GM21576 (cell line): ENCODE measurements around the gene PHACTR1.

Experiments used
- ATAC-seq: cut with Tn5 transposase; IDR thresholded peaks from one replicate; pipeline ENCODE4 v1.9.1; 2021; ENCODE audit warnings: mild to moderate bottlenecking, moderate library complexity; ENCODE audit not compliant: unreplicated experiment

The PHACTR1 gene

DNA sequence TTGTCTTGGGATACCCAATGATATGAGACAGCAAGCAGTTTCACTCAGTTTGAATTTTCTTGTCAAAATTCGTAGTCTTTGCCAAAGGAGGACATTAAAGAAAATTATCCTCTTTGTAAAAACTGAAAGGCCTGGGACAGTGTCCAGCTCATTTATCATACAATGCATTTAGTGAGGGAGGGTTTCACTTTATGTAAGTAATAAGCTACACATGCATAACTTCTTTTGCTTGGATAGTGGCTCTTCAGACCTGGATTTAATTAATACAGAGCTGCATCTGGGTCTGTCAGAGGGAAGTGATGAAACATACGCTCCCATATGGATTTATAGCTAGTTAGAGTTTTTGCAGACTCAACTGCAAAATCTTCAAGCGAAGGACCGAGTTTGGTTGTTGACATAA lies 175.6 kb downstream of the PHACTR1 start:
- ATAC-seq = no peak

DNA sequence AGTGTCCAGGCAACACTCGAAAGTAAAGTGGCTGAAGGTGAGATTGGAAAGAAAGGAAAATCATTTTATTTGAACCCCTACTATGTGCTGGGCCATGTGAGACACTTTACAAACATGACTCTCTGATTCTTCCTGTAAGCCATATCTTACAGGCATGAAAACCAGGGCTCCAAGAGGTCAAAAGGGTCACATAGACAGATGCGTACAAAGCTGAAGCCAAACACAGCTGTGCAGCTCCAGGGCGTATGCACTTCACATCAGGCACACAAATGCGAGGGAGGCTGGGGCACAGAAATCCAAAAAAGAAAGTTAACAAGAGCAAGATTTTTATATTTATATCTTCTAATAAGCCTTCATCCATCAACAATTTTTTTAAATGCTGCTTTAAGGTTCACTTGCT lies 176.5 kb downstream of the PHACTR1 start:
- no peak for ATAC-seq

DNA sequence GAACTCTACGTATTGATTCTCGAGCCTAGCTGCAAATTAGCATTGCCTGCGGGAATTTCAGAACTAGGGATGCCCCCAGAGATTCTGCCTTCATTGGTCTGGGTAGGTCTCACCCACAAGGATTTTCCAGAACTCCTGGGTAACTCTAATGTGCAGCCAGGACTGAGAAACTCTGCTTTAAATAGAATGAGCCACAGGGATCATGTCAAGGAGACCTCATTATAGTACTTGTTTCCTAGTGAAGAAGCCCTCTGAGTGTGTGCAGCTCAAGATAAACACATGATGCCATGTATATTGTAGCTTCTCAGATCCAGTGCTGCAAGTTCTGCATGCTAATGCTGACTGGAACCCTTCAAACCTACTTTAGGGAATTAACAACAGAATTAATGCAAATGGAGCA lies 179.2 kb downstream of the PHACTR1 start:
- no peak for ATAC-seq

DNA sequence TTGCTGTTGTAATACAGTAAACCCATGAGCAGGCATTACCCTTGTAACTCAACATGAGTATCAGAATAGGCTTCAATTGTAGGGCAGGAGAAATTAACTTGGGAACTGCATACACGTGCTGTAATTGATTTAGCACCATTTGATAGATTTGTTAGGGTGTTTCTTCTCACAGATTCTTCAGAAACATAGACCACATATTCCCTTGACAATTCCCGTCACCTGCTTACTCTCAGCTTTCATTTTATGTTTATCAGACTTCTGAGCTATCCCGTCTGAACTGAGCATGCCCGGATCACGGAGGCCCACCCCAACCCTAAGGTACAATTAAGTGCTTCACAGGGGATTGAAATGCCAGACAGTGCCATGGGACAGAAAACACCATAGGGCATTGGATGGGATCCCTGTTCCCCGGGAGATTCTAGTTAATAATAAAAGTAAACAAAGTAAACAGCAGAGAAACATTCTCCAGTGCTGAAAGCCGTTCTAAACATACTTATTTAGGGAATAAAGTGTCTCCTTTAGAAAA lies 179.7 kb downstream of the PHACTR1 start:
- ATAC-seq = no peak

DNA sequence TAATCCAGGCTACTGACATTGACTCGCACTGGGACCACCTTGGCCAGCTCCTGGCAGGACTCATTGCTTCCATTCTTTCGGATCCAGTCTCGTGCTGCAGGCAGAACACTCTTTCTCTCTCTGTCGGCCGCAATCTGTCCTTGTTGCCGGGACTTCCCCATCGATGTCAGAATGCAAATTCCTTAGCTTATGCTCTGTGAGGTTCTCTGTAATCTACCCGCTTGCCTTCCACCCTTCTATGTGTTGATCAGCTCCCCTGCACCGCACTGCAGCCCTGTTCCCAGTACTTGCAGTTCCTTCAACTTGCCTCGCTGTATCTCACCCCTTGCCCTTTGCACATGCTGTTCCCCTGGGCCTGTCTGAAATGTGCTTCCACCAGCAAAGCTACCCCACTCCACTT lies 182.0 kb downstream of the PHACTR1 start:
- no peak for ATAC-seq

DNA sequence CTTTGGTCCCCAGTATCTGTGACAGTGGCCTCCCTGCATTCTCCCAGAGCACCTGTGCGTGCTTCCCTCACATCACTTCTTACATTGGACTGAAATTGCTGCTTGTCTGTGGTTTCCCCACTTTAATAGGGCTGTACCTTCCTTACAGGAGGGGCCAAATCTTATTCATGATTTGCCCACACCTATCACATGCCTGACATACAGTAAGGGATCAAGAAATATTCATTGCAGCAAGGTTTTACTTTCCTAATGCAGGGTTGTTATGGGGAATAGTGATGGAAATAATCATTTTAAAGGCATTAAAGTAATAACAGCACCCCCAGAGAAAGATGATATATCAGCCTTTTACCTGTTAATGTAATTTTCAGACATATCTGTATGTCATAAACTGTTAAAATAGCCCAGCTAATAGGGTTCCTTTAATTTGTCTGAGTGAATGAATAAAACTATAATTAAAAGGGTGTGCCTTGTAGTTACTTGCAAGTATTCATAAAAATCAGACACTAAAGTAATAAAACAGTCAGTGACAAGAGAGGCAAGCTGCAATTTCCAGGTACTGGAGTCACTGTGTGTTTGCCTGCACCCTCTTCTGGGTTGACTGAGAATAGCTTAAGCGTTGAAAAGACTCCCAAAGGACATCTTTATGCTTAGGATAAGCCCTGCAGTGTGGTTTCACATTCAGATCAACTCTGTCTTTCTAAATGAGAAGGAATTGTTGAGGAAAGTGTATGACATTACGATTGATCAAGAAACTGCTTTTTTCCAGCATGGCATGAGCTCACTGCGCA lies 182.7 kb downstream of the PHACTR1 start:
- ATAC-seq = no peak

DNA sequence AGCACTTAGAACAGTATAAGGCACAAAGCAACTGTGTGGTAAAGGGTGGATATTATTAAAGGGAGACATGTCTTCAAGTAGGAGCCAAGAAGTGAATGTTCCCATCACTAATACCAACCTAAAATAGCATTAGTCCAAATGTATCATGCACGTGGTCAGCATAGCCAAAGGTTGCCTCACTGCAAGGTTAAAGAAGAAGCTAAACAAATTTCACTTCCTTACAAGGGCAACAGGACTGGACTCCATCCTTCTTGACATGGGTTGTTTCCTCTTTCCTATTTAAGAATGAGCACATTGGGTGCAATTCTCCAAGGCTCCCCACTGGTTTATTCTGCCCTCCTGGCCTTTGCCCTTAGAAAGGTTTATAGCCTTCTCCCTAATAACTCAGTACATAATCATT lies 186.7 kb downstream of the PHACTR1 start:
- no peak for ATAC-seq

DNA sequence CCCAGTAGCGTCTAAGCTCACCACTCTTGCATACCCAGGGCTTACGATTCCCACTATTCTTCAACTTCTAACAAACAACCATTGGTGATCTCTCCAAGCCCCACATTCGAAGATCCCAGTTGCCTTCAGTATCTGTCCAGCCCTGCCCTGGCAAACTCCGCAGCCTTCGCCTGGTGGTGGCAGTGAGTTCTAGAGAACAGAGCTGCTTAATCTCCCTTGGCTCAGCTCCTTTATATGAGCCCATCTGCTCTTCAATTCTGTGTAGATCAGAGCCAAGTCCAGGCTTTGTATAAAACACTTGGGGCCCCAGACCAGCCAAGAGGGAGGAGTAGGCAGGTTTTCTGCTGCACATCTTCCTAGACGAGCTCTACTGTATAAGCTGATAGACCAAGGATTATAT lies 193.3 kb downstream of the PHACTR1 start:
- no peak for ATAC-seq

DNA sequence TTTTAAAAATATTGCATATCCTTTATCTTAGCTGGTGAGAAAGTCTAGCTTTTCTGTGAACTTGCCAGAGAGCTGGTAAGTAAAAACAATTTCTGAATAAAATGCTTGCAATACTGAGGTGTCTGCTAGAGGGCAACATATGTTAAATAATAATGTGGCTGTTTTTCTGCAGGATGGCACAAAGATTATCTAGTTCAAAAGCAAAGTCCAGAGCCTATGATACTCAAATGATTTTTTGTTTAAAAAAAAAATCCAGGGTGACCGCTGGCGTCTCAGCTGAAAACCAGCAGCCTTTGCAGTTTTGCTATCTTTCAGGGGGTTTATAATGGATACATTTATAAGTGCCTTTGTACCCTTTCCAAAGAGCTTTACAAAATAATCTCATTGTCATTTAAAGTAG lies 194.9 kb downstream of the PHACTR1 start:
- ATAC-seq = no peak

DNA sequence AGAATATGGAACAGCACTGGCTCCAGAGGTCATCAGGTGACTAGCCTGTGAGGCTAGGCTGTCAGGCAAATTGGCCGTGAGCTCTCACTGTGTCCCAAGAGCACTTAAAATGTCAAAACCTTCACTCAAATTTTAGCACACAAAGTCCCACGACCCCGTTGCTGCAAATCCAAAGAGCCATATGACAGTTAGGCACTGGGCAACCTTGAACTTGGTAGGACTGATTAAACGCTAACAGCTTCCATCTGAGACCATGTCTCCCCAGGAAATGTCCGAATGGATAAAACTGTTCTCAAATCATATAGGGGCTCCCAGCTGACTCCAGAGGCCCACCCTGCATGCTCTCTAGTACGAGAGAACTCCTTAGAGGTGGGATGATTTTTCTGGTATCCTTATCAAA lies 196.6 kb downstream of the PHACTR1 start:
- no peak for ATAC-seq

DNA sequence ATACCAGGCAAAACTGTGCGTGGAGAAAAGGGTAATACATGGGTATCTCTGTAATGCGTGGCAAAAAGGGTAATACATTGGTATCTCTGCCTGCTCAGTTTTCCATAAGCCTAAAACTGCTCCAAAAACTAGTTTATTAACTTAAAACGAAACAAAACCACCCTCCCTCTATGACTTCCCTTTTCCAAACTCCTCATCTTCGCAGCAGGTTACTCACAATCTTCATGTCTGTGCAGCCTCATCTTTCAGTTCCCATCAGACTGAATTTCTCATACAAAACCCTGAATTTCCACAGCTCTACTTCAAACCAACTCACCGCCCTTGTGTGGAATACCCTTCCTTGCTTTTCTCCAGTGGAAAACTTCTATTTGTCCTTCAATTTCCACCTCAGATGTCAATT lies 199.4 kb downstream of the PHACTR1 start:
- ATAC-seq = no peak

DNA sequence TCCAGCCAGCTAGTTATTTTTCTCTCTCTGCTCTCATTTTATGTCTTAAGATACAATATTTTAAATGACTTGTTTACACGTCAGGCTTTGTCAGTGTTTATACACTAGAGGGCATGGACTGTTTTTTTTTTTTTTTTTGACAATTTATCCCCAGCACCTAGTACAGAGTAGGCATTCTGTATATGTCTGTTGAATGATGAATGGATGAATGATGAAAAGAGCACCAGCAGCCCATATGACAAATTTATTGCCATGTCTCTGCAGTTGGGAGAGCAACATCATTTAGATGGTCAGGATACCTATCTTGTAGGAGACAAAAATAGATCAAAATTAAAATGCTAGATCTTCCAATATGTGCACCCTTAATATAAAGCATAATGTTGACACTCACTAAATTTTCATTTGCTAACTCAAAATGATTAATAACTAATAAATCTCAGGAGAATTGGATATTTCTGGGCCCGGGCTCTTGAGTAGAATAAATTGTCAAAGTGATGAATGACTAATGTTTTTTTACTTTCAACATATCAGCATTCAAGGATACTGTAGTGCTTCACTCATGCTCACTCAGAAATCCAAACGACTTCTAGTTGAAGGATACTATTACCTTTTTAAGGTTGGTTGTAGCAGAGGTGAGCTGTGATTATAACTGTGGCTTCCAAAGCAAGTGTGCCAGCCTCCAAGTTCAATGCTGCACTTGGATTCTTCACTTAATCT lies 200.0 kb downstream of the PHACTR1 start:
- no peak for ATAC-seq

DNA sequence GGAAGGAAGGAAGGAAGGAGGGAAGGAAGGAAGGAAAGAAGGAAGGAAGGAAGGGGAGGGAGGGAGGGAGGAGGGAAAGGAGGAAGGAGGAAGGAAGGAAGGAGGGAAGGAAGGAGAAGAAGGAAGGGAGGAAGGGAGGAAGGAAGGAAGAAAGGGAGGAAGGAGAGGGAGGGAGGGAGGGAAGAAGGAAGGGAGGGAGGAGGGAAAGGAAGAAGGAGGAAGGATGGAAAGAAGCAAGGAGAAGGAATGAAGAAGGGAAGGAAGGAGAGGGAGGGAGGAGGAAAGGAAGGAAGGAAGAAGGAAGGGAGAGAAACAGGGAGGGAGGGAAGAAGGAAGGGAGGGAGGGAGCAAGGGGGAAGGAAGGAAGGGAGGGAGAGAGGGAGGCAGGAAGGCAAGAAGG lies 204.9 kb downstream of the PHACTR1 start:
- no peak for ATAC-seq

DNA sequence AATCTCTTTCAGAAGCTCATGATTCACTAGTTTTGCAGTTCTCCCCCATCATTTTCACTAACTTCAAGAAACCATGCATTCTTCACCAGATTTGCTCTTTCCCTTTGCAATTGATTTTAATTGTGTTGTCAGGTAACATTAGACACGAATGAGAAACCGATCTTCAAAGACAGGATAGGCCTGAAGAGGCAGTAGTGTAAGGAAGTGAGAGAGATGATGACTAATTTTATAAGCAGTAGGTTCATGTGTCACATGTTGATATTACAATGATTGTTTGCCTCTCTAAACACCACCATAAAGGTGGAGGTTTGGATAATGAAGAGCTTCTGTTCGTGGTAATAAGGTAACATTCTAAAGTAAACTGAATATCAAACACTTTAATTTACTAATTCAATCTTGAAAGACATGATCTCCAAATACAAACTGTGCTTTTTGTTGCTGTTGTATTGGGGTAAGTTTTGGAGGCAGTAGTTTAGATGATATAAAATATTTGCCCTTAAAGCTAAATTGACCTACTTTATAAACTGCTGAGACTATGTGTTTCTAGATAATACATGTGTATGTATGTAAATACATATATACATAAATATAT lies 207.2 kb downstream of the PHACTR1 start:
- no peak for ATAC-seq

DNA sequence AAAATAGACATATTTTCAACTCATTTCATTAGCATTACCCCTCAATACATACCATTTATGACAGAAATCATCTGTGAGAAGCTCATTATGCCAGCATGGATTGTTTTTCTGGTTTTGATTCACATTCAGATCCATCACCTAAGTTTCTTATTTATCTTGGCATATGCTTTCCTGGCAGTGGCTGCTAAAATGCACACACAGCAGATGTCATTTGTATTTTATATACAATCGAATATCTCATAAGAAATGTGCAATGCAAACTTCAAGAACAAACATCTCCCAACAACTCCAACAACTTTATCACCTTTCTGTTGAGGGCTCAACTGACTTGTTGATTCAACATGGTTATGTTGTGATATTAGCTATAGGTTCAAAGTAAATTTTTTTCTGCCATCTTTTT lies 208.3 kb downstream of the PHACTR1 start:
- ATAC-seq = no peak

DNA sequence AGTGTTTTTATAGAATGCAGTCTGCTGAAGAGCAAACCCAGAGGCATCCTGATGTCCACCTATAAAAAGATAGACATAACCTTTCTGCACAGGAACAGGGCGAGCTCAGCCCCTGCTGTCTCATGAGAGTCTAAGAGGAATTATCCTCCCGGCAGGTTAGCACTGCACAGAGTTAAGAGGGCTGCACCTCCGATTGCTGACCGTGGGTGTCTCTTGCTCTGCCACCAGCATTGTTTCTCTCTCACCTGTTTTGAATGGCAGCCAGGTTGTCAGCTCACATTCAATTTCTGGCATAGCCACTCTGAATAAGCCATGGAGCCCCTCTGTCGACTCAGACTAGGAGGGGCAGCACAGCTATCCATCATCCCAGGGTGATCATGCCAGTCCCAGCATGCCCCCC lies 211.2 kb downstream of the PHACTR1 start:
- no peak for ATAC-seq

DNA sequence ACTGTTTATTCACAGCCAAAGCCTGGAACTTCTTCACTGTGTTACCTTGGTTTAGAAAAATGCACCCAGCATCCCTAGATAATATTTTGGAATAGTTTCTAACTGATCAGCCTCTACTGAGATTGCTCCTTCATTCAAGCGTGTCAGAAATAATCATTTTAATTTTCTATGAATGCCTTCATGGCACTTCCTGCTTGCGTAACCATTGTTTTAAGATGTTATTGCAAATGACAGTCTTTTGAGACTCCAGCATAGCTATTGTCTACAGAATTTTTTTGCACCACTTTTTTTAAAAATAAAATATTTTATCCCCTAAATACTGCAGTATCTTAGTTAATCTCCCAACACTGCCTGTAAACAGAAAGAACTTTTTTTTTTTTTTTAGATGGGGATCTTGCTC lies 213.1 kb downstream of the PHACTR1 start:
- no peak for ATAC-seq

DNA sequence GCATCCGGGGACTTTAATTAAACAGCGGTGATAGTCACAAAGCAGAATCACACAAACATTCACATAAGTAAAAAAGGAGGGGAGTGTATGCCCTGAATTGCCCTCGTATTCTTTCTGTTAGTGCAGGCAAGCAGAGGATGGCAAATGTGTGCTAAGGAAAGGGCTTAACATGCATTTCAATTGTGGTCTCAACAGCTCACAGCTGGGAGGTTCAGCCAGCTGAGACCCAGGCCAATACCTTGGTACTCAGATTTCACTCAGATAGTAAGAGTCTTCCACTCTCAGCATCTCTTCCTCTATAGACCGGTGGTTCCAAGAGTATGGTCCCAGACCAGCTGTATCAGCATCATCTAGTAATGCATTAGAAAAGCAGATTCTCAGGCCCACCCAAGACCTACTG lies 215.1 kb downstream of the PHACTR1 start:
- ATAC-seq = no peak

DNA sequence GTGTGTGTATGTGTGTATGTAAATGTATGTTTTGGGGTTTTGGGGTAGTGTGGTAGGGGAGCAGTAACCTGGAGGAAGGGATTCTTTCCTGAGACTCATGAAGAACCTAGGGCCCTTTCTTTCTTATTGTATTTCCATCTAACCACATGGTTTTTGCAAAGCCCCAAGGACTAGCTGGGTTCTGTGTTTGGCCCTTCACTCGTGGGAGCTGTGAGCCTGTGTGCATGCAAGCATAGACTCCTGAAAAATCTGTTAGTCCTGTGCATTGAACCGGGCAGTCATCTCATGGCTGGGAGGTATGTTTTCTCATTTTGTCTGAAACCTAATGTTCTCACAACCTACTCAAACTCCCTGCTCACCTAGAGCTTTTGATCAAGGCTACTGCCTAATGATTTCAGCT lies 219.1 kb downstream of the PHACTR1 start:
- no peak for ATAC-seq

DNA sequence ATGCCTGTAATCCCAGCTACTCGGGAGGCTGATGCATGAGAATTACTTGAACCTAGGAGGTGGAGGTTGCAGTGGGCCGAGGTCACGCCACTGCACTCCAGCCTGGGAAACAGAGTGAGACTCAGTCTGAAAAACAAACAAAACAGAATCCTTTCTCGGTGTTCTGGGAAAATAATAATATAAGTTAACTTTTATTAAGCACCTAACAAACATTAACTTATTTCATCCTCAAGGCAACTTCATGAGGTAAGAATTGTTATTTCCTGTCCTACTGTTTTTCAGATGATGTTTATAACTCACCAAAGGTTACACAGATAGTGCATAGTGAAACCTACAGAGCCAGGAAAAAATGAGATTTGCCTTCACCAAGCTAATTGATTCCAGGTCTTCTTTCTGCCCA lies 221.4 kb downstream of the PHACTR1 start:
- no peak for ATAC-seq

DNA sequence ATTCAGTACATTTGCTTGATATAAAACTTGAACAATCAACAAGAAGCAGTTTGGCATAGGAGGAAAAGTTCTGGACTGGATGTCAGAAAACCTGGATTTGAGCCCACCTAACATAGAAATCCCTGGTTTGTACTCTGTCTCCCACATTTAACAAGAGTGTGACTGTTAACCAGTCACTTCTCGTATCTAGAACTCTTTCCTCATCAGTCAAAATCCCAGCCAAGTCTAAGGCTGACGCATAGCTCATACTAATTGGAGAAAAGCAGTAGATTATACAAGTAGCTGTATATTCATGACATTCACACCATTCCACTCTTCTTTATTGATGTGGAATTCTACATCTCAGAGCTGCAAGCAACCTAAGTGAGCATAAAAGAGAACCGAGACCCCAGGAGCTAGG lies 222.7 kb downstream of the PHACTR1 start:
- ATAC-seq = no peak

DNA sequence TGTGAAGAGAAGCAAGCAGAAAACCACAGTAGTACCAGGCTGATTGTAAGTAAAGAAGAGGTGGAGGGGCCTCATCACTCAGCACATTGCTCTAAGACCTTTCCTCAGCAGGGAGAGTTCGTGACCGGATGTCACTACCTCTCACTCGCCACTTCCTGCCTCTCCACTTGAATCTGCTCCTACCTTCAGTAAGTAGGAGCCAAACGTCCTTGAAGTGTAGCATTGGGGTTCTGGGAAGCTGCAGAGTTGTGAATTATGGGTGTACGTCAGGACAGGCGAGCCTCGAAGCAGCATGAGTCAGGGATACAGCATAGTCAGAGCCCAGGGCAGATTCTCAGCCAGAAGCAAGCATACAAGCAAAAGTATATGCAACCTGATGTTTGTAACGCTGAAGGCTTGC lies 224.9 kb downstream of the PHACTR1 start:
- no peak for ATAC-seq
